Hepatocyte (in vitro differentiated cells): ENCODE measurements around the gene TMBIM4. TPM values are rescaled to one million over a fixed set of nuclear protein-coding genes. Genes with fewer than 3 reads are reported as not detected.
"Not testable (repeated sequence)": the region's sequence is repeated elsewhere in the genome, so short reads cannot be mapped to it uniquely, and the experiment has no call there.

Experiments used
- DNase-seq: peaks from one replicate; pipeline ENCODE4 v3.0.0-alpha.2; 2016; ENCODE audit warnings: low spot score
- H2AFZ ChIP-seq: fragments of 200-600 bp; sonication (generic); 2 replicates; pipeline ENCODE4 v1.6.0; 2016; ENCODE audit warnings: antibody characterized with exemption, mild to moderate bottlenecking
- H3K27ac ChIP-seq: fragments of 200-600 bp; sonication (generic); 2 replicates; pipeline ENCODE4 v1.5.1; 2016; ENCODE audit warnings: mild to moderate bottlenecking
- H3K27me3 ChIP-seq: fragments of 200-600 bp; sonication (generic); 2 replicates; pipeline ENCODE4 v1.6.1; 2016
- H3K36me3 ChIP-seq: fragments of 200-600 bp; sonication (generic); replicated peaks from 2 replicates; pipeline ENCODE4 v1.5.1; 2016; ENCODE audit warnings: low read depth; ENCODE audit not compliant: insufficient read depth
- H3K4me1 ChIP-seq: fragments of 200-600 bp; sonication (generic); 2 replicates; pipeline ENCODE4 v1.5.1; 2016; ENCODE audit warnings: mild to moderate bottlenecking, moderate library complexity; ENCODE audit not compliant: insufficient read depth
- H3K4me2 ChIP-seq: fragments of 200-600 bp; sonication (generic); 2 replicates; pipeline ENCODE4 v1.6.0; 2016
- H3K4me3 ChIP-seq: fragments of 200-600 bp; sonication (generic); 2 replicates; pipeline ENCODE4 v1.5.1; 2016; ENCODE audit warnings: mild to moderate bottlenecking
- H3K79me2 ChIP-seq: fragments of 200-600 bp; sonication (generic); 2 replicates; pipeline ENCODE4 v1.6.0; 2017; ENCODE audit warnings: mild to moderate bottlenecking
- H3K9me2 ChIP-seq: fragments of 200-600 bp; sonication (generic); replicated peaks from 2 replicates; pipeline ENCODE4 v1.6.0; 2017; ENCODE audit warnings: mild to moderate bottlenecking; ENCODE audit not compliant: insufficient read depth
- H3K9me3 ChIP-seq: fragments of 200-600 bp; sonication (generic); 2 replicates; pipeline ENCODE4 v1.5.1; 2016; ENCODE audit warnings: low read depth, mild to moderate bottlenecking
- H4K20me1 ChIP-seq: fragments of 200-600 bp; sonication (generic); 2 replicates; pipeline ENCODE4 v1.6.0; 2016; ENCODE audit warnings: mild to moderate bottlenecking; ENCODE audit not compliant: insufficient read depth, poor library complexity, severe bottlenecking
- EZH2 ChIP-seq: fragments of 200-600 bp; sonication (generic); IDR thresholded peaks from 2 replicates; pipeline ENCODE4 v1.6.1; 2016; ENCODE audit warnings: antibody characterized with exemption, mild to moderate bottlenecking, borderline replicate concordance
- EZH2phosphoT487 ChIP-seq: fragments of 200-600 bp; sonication (generic); IDR thresholded peaks from one replicate; pipeline ENCODE4 v1.6.1; 2018; ENCODE audit warnings: antibody characterized with exemption, mild to moderate bottlenecking, low read depth, moderate library complexity; ENCODE audit not compliant: unreplicated experiment, severe bottlenecking
- WGBS: methylation state at CpG from one replicate; pipeline ENCODE4 v1.1.6; 2016; ENCODE audit warnings: low lambda C conversion rate; ENCODE audit errors: missing lambda C conversion rate; 5-methylcytosine and 5-hydroxymethylcytosine counted together
- polyA plus RNA-seq: library from polyadenylated mRNA; unstranded; fragments of >200 nt; fragmentation: Nextera tagmentation; extraction: Ambion mirVana; gene quantifications from 2 replicates; pipeline ENCODE4 v1.2.1, GENCODE V29; 2016
- total RNA-seq: library from RNA; depleted of rRNA; stranded (reverse); fragments of >200 nt; gene quantifications from 2 replicates; pipeline ENCODE4 v1.2.3, GENCODE V29; 2014
- TF ChIP-seq, protein P1 (sequence below): fragments of 200-600 bp; sonication (generic); IDR thresholded peaks from 2 replicates; pipeline ENCODE4 v1.5.1; 2016; ENCODE audit warnings: antibody characterized with exemption, mild to moderate bottlenecking; ENCODE audit not compliant: poor library complexity

Gene TMBIM4, protein sequence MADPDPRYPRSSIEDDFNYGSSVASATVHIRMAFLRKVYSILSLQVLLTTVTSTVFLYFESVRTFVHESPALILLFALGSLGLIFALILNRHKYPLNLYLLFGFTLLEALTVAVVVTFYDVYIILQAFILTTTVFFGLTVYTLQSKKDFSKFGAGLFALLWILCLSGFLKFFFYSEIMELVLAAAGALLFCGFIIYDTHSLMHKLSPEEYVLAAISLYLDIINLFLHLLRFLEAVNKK
- total RNA-seq = 154 and 156 TPM in 2 replicates
- polyA plus RNA-seq = 180 and 212 TPM in 2 replicates

DNA sequence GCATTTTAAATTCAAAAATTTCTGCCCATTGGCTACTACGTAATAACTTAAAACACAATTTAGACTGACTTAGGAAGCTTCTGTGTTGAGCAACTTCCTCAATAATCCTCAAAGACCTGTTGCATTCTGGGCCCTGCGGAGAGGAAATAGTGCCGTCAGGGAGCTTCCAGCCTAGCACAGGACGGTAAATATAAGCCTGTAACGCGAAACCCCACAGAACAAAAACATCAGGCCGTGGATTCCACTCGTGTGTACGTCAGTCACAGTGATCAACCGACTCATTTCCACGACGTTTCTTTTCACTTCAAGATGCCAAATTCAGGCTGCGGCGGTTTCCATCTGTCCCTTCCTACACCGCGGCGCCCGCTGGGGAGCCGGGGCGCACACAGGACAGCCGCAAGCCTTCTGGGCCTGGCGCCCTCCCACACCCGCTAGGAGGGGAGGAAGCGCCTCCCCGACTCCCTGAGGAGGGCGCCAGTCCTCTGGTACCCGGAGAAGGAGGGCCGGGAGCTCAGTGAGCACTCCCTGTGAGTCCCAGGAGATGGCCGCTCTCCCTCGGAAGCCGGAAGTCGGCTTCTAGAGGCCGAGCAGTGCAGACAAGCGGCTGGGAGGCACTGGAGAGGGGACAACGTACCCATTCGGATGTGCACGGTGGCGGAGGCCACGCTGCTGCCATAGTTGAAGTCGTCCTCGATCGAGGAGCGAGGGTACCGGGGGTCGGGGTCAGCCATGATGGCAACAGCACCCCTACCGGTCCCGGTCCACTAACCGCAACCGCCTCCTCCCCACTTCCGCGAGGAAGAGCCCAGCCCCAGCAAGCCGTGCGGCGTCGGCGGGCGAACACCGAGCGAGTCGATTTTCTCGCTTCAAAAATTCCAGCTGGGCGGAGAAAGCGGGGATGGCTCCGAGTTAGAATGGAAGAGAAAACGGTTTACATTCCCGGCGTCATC, at the start of gene TMBIM4:
TSS of gene TMBIM4 (minus strand) at position 776 of the 950 bp plus-strand sequence. CDS start at position 731, 45 bp downstream.
- H3K27ac ChIP-seq = peak within 1 kb of the TSS; percentile 99
- TF ChIP-seq EZH2 (no peak), EZH2phosphoT487 (no peak)
- TF ChIP-seq, protein P1, sequence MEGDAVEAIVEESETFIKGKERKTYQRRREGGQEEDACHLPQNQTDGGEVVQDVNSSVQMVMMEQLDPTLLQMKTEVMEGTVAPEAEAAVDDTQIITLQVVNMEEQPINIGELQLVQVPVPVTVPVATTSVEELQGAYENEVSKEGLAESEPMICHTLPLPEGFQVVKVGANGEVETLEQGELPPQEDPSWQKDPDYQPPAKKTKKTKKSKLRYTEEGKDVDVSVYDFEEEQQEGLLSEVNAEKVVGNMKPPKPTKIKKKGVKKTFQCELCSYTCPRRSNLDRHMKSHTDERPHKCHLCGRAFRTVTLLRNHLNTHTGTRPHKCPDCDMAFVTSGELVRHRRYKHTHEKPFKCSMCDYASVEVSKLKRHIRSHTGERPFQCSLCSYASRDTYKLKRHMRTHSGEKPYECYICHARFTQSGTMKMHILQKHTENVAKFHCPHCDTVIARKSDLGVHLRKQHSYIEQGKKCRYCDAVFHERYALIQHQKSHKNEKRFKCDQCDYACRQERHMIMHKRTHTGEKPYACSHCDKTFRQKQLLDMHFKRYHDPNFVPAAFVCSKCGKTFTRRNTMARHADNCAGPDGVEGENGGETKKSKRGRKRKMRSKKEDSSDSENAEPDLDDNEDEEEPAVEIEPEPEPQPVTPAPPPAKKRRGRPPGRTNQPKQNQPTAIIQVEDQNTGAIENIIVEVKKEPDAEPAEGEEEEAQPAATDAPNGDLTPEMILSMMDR = peak; percentile 52
- WGBS = under 1% methylated on average over 65 of the region's 67 CpGs

DNA sequence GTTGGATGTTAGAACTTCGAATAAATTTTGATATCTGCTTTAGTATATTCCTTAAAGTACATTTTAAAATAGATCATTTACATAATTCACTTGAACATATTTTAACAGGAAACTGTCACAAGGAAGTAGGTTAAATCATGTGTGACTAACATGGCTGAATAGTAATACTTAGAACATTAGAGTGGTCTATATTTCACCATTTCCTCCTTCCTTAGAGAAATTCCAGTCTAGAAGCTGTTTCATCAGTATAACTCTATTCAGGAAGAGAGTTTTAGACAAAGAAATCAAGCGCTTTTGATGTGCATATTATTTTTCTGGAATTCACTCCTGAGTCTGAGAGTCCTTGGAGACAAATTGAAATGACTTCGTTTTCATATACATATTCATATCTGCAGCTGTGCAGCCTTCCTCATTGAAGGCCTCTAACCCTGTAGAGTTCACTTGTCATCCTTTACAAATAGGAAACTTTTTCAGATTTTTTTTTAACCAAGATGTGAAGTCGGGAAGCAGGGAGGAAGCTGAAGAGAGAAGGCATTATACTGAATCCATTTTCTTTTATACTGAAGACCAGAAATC, 47.6 kb upstream of the TMBIM4 start:
- no peak for DNase-seq
- Histone ChIP-seq H3K27ac (no peak overlapping the region), H3K36me3 (no peaks in the 10 kb centered on the region), H3K4me1 (no peaks in the 10 kb centered on the region), H3K4me2 (no peak overlapping the region), H4K20me1 (no peaks in the 10 kb centered on the region), H3K4me3 (no peak overlapping the region), H3K27me3 (no peaks in the 10 kb centered on the region), H3K9me2 (no peaks in the 10 kb centered on the region), H2AFZ (no peak overlapping the region), H3K9me3 (no peaks in the 10 kb centered on the region), H3K79me2 (no peaks in the 10 kb centered on the region)
- TF ChIP-seq, protein P1 = no peak
- TF ChIP-seq EZH2phosphoT487 (no peak), EZH2 (no peak)
- WGBS = 94% methylated on average over 4 of the region's 4 CpGs

More for the DNA sequence above, at the start of gene TMBIM4:
- H3K9me2 ChIP-seq = no peaks in the 10 kb centered on the region
- H4K20me1 ChIP-seq = no peaks in the 10 kb centered on the region
- no peaks in the 10 kb centered on the region for H3K27me3 ChIP-seq
- H3K79me2 ChIP-seq = peaks cover 43% of the 10 kb centered on the region
- DNase-seq = peak; percentile 92
- H2AFZ ChIP-seq = peak within 1 kb of the TSS; percentile 76
- H3K9me3 ChIP-seq = peaks cover 7% of the 10 kb centered on the region
- H3K4me1 ChIP-seq = peaks cover 16% of the 10 kb centered on the region
- peak within 1 kb of the TSS; percentile 68 for H3K4me3 ChIP-seq
- no peaks in the 10 kb centered on the region for H3K36me3 ChIP-seq
- peak within 1 kb of the TSS; percentile 71 for H3K4me2 ChIP-seq

DNA sequence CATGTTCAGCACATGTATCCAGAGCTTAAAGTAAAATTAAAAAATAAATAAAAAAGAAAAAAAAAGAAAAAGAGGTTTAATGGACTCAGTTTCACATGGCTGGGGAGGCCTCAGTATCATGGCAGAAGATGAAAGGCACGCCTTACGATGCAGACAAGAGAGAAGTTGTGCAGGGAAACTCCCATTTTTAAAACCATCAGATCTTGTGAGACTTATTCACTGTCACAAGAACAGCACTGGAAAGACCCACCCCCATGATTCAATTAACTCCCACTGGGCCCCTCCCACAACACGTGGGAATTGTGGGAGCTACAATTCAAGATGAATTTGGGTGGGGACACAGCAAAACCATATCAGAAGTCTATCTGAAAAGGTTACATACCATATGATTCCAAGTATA, 43.2 kb upstream of the TMBIM4 start:
- H4K20me1 ChIP-seq, H3K79me2 ChIP-seq, DNase-seq, H3K27me3 ChIP-seq, H3K4me1 ChIP-seq, H3K4me2 ChIP-seq, H3K36me3 ChIP-seq, H3K9me2 ChIP-seq, H3K27ac ChIP-seq, H3K9me3 ChIP-seq, H2AFZ ChIP-seq, H3K4me3 ChIP-seq: not testable (repeated sequence)
- 88% methylated on average over 3 of the region's 3 CpGs for WGBS

DNA sequence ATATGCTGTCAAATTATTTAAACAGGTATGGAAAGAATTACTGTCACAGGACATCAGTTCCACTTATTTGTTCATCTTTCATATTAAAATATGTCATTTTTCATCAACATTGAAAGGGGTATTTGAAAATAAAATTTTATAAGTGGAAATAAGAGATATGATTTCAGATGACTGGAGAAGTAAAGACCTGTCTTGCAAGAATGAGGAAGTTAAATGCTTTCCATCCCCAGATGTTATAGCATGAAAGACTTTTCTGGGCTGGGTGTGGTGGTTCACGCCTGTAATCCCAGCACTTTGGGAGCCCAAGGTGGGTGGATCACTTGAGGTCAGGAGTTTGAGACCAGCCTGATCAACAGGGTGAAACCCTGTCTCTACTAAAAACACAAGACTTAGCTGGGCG, 41.8 kb upstream of the TMBIM4 start:
- H3K79me2 ChIP-seq, DNase-seq: not testable (repeated sequence)

More for the DNA sequence above, 41.8 kb upstream of the TMBIM4 start:
- not testable (repeated sequence) for H3K36me3 ChIP-seq, H3K4me2 ChIP-seq, H3K27ac ChIP-seq, H4K20me1 ChIP-seq, H3K9me3 ChIP-seq, H3K4me1 ChIP-seq, H3K27me3 ChIP-seq, H3K4me3 ChIP-seq, H2AFZ ChIP-seq, H3K9me2 ChIP-seq
- WGBS = 97% methylated on average over 2 of the region's 2 CpGs
